Measurements from ENCODE around the gene RBPMS2.

Gene RBPMS2

DNA sequence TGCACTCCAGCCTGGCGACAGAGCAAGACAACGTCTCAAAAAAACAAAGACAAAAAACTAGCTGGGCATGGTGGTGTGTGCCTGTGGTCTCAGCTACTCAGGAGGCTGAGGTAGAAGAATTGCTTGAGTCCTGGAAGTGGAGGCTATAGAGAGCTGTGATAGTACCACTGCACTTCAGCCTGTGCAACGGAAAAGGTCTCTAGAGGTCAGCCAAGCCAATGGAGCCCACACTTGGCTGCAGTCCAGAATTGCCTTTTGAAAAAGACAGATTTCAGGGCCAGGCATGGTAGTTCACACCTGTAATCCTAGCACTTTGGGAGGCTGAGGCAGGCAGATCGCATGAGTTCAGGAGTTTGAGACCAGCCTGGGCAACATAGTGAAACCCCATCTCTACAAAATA, 8.4 kb upstream of the RBPMS2 start:
- DNase-seq (ENCODE audit: low read depth), result no peak

DNA sequence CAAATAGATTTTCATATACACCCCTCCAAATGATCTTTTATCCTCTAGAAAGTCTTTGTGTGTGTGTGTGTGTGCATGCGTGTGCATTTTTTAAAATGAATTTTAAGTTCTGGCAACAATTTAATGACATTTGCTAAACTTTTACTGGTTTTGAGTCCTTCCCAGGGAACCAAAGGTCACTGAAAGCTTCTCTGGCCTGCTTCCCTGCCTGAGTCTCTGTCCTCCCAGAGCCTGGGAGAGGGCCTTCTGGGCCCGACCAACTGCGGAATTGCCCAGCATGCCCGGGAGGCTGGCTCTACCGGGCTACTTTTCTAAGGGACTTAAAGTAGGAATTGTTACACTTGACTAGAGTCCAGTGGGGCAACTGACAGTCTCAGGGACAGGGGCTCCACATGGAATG, 7.4 kb upstream of the RBPMS2 start:
- no peak for DNase-seq (ENCODE audit: low read depth)

DNA sequence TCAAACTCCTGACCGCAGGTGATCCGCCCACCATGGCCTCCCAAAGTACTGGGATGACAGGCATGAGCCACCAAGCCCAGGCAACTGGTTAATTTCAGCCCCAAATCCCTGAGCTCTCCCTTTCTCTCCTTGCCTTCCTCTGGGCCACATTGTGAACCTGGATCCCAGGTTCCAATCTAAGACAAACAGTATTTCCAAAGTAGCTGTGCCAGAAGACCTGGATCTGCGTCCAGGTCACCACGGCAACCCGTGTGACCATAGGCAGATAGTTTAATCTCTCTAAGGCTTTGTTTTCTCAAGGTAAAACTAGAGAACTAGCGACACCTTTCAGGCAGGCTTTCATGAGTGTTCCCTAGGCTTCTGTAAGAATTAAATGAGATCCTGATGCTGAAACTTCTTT, 5.9 kb upstream of the RBPMS2 start:
- DNase-seq (ENCODE audit: low read depth), result no peak

DNA sequence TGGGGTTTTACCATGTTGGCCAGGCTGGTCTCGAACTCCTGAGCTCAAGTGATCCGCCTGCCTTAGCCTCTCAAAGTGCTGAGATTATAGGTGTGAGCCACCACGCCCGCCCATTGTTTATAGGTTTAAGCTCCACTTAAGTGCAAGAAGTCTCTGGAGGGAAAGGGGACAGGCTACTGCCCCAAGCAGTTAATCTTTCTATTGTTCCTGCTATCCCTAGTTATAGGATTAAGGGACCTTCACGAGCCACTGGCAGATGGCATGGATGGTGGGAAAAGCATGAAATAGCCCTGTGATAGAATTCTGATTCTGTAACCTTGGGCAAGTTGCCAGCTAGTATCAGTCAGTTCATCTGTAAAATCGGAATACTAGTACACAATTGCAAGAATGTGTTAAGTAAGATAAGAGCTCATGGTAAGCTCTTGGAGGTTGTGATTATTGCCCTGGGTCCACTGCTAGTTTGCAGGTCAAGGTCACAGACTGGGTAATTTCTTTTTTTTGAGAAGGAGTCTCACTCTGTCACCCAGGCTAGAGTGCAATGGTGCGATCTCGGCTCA, 5.3 kb upstream of the RBPMS2 start:
- DNase-seq (ENCODE audit: low read depth), result no peak

- no peak for DNase-seq (ENCODE audit: low read depth)
These were observed 4.2 kb upstream of the RBPMS2 start for GRCh38 chr15:64779630-64780029.

- no peak for DNase-seq (ENCODE audit: low read depth)
These were observed 3.6 kb upstream of the RBPMS2 start for GRCh38 chr15:64779024-64779423.

- DNase-seq (ENCODE audit: low read depth), result no peak
These were observed 1.0 kb upstream of the RBPMS2 start for GRCh38 chr15:64776402-64776786.

DNA sequence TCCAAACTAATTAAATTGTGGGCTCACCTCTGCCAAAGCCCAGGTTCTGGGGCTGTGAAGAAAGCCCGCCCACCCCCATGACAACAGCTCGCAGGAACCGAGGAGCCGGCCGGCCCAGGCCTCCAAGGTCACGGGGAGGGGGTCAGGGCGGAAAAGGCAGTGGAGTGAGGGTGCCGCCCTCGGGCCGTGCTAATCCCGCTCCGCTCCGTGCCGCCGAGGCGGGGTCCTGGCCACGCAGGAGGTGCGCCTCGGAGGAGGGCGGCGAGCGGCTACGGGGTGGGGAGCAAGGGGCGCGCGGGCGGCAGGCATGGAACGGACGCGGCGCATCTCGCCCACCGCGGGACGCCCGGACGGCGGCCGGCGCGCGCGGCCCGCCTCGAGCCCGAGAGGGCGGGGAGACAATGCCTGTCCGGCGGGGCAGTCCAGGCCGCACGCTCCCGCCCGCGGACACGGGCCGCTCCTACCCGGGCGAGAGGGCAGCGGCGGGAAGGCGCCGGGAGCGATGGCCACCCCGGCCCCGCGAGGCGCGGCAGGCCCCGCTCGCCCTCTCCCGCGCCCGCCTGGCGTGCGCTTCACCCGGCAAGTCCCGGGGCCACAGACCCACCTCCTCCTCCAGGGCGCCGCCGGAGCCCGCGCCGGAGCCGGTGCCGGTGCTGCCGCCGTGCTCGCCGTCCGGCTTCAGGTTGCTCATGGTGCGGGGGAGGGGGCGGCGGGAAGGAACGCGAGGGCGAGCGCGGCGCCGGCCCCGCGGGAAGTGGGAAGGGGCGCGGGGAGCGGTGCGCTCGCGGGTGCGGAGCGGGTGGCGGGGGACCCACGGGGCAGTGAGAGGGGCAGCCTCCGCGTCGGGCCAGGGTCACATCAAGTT, 528 bp downstream of the RBPMS2 start:
- no peak for DNase-seq (ENCODE audit: low read depth)

DNA sequence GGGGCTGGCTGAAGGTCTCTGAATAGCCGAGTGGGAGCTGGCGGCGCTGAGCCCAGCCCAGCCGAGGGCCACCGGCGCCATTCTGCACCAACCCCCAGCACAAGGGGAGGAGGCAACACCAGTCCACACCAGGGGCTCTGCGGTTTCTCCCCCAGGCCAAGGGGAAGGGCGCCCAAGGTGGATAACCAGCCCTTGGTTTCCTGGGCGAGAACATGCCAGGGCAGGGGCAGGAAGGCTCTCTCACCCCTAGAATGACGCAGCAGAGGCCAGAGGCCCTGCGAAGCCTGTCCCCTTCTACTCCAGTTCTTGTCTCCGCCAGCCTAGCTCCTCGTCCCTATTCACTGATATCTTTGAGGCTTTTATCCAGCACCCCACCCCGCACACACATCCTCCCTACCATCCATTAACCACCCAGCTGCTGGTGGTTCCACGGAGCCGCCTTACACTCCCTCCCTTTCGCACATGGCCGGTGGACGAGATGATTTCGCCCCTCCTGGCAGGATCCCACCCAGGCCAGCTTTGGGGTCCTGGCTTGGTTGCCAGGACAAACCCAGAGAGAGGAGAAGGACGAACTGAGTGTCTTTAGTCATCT, 1.3 kb downstream of the RBPMS2 start:
- no peak for DNase-seq (ENCODE audit: low read depth)

GRCh38 chr15:64773606-64774005, 1.8 kb downstream of the RBPMS2 start:
- no peak for DNase-seq (ENCODE audit: low read depth)

DNA sequence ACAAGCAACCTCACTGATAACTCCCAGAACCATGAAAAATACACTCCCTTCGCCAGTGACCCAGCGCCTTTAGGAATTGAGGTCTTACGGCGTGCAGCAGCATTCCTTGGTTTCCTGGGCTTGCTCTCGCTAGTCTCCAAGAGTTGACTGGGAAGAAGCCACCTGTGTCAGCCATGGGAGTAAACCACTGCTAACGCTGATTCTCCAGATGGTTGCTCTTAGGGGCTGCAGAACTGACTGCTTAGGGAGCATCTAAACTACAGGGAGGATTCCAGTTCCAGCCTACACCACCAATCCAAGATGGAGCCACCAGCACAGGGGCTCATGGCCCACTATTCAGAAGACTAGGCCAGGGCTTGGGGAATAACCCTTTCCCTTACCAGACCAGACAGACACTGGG, 2.4 kb downstream of the RBPMS2 start:
- DNase-seq (ENCODE audit: low read depth), result no peak

GRCh38 chr15:64772488-64772887, 2.9 kb downstream of the RBPMS2 start:
- DNase-seq (ENCODE audit: low read depth), result no peak

DNA sequence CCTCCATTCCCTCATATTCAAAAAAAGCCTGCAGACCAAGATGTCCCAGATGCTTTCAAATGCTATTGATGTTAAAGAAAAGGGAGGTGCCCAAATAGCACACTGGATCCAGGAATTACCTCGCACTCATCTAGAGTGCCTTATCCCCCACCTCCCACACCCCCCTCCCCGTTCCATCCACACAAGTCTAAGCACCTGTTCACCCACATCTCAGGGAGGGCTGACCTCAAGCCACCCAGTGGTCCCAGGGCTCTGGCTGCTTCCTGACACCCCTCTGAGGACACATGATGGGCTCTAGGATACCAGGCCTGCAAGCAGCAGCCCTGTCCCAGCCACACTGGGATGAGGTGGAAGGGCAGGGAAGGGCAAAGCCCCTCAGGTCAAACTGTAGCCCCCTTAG, 4.8 kb downstream of the RBPMS2 start:
- DNase-seq (ENCODE audit: low read depth), result no peak

DNA sequence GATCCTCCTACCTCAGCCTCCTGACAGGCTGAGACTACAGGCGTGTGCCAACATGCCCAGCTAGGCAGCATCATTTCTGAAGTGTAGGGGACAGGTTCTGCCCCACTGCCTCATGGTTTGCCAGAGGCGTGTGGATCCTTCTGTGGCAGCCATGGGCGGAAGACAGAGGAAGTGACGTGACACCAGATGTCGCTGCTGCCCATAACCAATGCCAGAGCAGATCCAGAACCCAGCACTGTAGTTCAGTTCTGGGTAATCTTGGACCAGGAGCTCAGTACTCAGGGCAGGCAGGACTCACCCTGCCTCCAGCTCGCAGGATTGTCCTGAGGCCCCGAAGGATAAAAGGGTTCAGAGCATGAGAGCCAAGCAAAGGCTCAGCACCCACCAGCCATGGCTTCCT, 8.2 kb downstream of the RBPMS2 start:
- no peak for DNase-seq (ENCODE audit: low read depth)

- no peak for DNase-seq (ENCODE audit: low read depth)
These were observed 9.3 kb downstream of the RBPMS2 start for GRCh38 chr15:64766058-64766457.

DNA sequence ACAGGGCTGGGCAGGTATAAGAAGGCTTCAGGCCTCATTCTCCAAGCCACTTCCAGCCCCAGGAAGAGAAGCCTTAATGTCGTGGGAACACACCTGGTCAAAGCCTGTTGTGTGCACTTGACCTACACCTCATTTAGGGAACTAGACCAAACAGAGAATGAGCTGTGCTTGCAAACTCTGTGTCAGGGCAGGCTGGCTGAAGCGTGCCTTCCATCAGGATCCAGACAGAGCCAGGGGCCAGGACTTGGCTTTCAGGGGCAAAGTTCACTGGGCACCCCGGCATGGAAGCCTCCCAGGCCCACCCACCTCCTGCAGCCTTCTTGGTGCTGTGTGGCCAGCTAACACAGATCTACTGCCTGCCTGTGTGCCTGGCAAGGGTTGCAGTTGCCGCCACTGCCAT, 11.5 kb downstream of the RBPMS2 start:
- DNase-seq (ENCODE audit: low read depth), result no peak

- no peak for DNase-seq (ENCODE audit: low read depth)
These were observed 11.9 kb downstream of the RBPMS2 start for GRCh38 chr15:64763462-64763861.

DNA sequence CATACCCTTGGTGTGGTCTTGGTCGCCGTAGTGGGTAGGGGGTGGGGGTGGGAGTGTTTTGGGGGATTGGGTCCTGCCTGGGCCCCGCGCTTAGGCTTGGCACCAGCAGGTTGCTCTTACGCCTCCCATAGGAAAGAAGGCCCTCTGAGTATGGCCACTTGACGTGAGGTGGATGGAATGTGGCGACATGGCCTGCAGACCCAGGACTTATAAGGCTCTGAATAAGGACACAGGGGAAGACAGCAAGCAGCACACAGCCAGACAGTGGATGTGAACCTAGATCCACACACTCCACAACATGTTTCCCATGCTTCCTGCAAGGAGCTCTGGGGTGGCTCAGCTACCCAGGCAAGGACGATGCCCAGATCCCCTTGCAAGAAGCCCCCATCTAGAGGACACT, 12.4 kb downstream of the RBPMS2 start:
- DNase-seq (ENCODE audit: low read depth), result no peak

DNA sequence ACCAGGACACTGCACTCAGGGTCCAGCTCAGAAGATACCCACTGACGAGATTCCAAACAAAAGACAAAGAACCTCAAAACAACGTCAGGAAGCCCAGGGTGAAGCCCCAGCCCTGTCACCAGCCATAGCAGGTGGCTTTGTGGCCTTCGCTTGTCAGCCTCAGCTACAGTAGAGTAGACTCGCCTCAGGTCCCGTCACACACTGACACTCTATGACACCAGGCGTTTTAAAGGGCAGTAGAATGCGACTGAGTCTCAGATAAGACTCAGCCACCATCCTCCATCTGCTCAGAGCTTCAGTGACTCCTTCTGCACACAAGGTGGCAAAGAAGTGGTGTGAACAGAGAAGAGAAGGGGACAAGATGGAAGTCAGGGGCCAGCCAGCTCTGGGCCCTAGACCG, 12.8 kb downstream of the RBPMS2 start:
- no peak for DNase-seq (ENCODE audit: low read depth)

GRCh38 chr15:64761156-64761555, 14.2 kb downstream of the RBPMS2 start:
- no peak for DNase-seq (ENCODE audit: low read depth)

- no peak for DNase-seq (ENCODE audit: low read depth)
These were observed 15.3 kb downstream of the RBPMS2 start for GRCh38 chr15:64760056-64760455.

- DNase-seq (ENCODE audit: low read depth), result no peak
These were observed 19.9 kb downstream of the RBPMS2 start for GRCh38 chr15:64755427-64755940.

DNA sequence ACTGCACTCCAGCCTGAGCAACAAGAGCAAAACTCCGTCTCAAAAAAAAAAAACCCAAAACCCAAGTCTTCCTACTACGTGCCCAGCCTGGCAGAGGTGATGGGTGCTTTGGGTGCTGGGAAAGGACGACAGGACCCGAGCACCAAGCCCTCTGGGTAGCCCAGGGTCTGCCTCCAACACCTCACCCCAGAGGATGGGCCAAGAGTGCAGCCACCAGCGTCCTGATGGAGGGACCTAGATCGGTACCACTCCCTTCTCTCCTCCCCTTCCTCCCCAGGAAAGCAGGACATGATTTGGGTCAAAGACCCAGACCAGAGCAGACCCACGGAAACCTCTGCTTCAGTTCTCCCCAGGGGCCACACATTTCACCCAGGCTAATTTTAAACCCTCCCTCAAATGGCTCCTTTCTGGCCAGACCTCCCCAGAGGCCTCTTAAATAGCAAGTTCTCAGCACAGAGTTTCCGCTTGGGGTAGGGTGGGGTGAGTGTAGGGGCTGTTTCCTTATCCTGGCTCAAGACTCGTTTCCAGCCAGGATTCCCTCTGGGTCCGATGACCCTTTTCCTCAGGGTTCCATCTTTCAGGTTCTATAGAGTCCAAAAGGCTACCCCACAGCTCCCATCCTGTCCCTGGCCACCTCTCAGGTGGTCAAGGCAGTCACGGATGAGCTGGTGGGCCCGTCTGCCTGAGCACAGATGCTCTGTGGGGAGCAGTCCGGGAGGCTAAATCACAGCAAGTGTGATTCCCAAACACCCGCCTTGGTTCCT, 20.5 kb downstream of the RBPMS2 start:
- DNase-seq (ENCODE audit: low read depth), result no peak
